Measurements from ENCODE around the gene SPC24.

DNA sequence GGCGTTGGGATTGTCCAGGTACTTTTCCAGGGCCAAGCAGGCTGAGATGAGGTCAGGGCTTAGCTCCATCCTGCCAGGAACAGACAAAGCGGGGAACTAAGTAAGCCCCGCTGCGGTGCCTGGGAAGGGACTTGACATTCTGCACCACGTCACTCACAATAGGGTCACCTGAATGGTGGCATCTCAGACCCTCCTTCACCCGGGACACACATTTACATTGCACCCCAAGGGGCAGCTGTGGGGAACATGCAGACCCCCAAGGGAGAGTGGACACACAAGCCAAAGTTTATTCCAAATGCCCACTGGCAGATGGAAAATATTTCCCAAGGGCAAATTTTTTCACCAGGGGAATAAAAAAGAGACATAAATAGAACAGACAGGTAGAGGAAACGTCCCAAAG lies 20.3 kb upstream of the SPC24 start:
- TF ChIP-seq, protein P1, sequence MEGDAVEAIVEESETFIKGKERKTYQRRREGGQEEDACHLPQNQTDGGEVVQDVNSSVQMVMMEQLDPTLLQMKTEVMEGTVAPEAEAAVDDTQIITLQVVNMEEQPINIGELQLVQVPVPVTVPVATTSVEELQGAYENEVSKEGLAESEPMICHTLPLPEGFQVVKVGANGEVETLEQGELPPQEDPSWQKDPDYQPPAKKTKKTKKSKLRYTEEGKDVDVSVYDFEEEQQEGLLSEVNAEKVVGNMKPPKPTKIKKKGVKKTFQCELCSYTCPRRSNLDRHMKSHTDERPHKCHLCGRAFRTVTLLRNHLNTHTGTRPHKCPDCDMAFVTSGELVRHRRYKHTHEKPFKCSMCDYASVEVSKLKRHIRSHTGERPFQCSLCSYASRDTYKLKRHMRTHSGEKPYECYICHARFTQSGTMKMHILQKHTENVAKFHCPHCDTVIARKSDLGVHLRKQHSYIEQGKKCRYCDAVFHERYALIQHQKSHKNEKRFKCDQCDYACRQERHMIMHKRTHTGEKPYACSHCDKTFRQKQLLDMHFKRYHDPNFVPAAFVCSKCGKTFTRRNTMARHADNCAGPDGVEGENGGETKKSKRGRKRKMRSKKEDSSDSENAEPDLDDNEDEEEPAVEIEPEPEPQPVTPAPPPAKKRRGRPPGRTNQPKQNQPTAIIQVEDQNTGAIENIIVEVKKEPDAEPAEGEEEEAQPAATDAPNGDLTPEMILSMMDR (IDR thresholded peaks at IDR 0.05): no peak
- TF ChIP-seq POLR2AphosphoS5 (IDR thresholded peaks at IDR 0.05): no peak

Measured in breast epithelium (tissue), 3 donors.